ENCODE measurements around the gene UBTD2.
"Not testable (repeated sequence)": the region's sequence is repeated elsewhere in the genome, so short reads cannot be mapped to it uniquely, and the experiment has no call there.

Gene UBTD2

DNA sequence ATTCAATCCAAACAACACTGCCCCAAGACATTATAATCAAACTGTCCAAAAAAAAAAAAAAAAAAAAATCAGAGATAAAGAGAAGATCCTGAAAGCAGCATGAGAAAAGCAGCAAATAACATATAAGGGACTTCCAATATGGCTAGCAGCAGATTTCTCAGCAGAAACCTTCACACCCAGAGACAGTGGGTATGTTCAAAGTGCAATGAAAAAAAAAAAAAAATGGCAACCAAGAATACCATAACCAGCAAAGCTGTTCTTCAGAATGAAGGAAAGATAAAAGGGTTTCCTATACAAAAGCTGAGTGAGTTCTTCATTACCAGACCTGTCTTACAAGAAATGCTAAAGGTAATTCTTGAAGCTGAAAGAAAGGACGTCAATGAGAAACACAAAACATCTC is 32.1 kb downstream of the UBTD2 start:
- no peak for DNase-seq (ENCODE audit: low spot score)
- no peak for FAIRE-seq

GRCh38 chr5:172248637-172249036 is 34.9 kb downstream of the UBTD2 start:
- DNase-seq (ENCODE audit: low spot score) (no peak), FAIRE-seq (no peak)

DNA sequence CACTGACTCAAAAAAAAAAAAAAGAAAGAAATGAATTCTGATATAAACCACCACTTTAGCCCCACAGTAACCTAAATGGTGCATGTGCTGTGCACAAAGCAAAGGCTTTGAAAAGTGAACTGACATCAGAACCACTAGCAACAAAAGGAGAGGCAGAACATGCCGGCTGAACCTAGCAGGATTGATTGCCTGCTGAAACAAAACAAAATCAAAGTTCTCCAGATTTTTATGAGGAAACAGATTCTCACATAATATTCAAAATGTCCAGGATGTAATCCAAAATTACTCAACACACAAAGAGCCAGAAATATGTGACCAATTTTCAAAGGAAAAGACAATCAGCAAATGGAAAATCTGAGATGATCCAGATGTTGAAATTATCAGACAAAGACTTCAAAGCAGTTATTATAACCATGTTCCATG is 37.9 kb downstream of the UBTD2 start:
- no peak for DNase-seq (ENCODE audit: low spot score)
- no peak for FAIRE-seq

- DNase-seq (ENCODE audit: low spot score) (no peak), FAIRE-seq (no peak)
Observed at GRCh38 chr5:172245046-172245445, 38.5 kb downstream of the UBTD2 start.

DNA sequence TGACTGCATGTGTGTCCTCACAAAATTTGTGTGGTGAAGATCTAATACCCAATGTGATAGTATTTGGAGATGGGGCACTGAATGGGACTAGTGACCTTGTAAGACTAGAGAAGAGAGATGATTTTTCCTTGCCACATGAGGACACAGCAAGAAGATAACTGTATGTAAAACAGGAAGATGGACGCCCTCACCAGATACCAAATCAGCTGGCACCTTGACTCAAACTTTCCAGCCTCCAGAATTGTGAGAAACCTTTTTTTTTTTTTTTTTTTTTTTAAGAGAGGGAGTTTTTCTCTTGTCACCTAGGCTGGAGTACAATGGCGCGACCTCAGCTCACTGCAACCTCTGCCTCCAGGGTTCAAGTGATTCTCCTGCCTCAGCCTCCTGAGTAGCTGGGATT is 40.3 kb downstream of the UBTD2 start:
- no peak for FAIRE-seq

DNA sequence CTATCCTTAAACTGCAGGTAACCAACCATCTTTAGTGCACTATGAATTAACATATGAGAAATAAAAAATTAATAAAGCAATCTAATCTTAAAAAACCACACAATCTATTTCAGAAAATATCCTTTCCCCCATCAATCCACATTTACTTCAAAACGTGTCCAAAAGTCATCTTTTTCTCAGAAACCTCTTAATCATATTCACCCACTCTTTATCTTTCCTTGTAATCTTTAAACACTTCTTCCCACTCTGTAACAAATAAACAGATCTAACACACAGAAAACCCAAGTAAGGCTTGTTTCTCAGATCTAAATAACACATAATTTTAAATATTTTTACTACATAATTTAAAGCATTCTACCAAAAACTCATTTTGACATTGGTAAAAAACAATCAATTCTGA is 45.2 kb downstream of the UBTD2 start:
- FAIRE-seq (no peak), DNase-seq (ENCODE audit: low spot score) (no peak)

More for the DNA sequence above, 40.3 kb downstream of the UBTD2 start:
- no peak for DNase-seq (ENCODE audit: low spot score)

GRCh38 chr5:172235827-172236736 is 47.5 kb downstream of the UBTD2 start:
- DNase-seq (ENCODE audit: low spot score): no peak

DNA sequence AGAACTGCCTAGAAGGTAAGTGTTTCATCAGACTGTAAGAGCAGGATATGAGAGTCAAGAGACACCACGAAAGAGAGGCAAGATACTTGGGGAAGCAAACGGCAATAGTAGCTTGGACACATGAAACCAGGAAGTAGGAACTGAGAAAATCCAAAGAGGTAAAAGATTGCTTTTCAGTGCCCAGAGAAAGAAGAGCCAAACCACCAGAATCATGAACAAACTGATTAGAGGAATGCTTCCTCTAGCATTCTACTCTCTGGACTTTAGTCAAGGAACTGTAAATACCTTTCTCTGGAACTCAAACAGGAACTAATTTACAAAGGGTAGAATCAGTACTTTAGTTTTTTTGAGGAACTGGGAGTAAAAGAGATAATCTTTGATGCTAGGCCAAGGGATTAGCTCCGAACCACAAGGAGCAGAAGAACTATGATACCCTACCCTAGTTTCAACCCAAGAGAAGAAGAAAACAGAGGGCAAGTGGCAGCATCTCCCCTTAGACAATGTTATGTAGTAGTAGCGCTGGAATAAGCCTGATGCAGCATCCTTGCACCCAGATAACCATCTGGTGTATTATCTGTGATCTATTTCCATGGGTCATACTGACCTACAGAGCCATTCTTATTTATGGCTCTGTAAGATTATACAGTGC is 48.3 kb downstream of the UBTD2 start:
- FAIRE-seq: no peak
- DNase-seq (ENCODE audit: low spot score): no peak

More at GRCh38 chr5:172235827-172236736, 47.5 kb downstream of the UBTD2 start:
- no peak for FAIRE-seq

DNA sequence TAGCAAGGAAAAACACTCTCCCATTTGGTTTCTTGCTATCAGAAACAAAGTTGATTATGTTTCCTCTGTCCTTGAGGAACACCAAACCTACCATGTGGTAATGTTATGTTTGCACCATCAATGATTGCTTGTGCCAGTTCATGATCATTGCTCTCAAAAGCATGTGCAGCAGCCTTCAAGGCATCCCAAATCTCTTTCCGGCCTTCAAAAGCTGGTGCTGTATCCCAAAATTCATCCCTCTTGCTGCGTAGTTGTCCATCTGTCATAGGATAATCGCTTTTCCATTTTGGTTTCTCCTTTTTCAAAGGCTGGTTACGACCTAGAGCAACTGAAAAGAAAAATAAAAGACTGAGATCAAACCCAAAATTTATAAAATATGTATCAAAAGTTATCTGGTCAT is 49.5 kb downstream of the UBTD2 start:
- FAIRE-seq (no peak), DNase-seq (ENCODE audit: low spot score) (no peak)

GRCh38 chr5:172229904-172230303 is 53.7 kb downstream of the UBTD2 start:
- no peak for FAIRE-seq
- DNase-seq (ENCODE audit: low spot score): no peak

GRCh38 chr5:172224996-172225395 is 58.6 kb downstream of the UBTD2 start:
- FAIRE-seq (no peak), DNase-seq (ENCODE audit: low spot score) (no peak)

DNA sequence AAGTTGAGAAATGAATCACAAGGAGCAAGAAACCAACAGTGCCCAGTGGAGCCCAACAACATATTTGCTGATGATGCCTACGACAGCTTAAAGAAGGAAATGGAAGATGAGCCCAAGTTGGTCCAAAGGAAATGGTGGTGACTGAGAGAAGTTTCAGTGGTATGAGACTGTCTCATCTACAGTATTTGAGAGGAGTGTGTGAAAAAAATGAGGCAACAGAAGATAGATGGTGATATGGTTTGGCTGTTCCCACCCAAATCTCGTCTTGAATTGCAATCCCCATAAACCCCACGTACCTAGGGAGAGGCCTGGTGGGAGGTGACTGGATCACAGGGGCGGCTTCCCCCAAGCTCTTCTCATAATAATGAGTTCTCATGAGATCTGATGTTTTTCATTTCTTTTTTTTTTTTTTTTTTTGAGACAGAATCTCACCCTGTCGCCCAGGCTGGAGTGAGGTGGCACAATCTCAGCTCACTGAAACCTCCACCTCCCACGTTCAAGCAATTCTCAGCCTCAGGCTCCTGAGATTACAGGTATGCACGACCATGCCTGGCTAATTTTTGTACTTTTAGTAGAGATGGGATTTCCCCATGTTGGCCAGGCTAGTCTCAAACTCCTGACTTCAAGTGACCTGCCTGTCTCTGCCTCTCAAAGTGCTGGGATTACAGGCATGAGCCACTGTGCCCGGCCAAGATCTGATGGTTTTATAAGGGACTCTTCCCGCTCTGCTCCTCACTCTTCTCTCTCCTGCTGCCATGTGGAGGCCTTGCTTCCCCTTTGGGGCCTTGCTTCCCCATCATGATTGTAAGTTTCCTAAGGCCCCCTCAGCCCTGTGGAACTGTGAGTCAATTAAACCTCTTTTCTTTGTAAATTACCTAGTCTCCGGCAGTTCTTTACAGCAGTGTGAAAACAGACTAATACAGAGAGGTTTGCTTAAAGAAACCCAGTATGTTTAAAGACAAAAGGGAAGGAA is 59.4 kb downstream of the UBTD2 start:
- FAIRE-seq (no peak), DNase-seq (ENCODE audit: low spot score) (no peak)

GRCh38 chr5:172219296-172219695 is 64.3 kb downstream of the UBTD2 start:
- no peak for FAIRE-seq
- DNase-seq (ENCODE audit: low spot score): no peak

DNA sequence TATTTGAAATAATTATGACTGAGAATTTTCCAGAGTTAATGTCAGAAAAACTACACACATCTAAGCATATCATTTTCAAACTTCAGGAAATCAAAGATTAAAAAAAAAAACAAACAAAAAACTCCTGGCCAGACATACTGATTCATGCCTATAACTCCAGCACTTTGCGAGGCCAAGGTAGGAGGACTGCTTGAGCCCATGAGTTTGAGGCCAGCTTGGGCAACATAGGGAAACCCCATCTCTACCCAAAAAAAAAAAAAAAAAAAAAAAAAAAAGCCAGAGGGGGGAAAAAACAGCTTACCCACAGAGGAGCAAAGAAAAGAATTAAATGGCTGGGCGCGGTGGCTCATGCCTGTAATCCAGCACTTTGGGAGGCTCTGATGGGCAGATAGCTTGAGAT is 67.2 kb downstream of the UBTD2 start:
- FAIRE-seq (no peak), DNase-seq (ENCODE audit: low spot score) (no peak)

GRCh38 chr5:172213126-172213525 is 70.4 kb downstream of the UBTD2 start:
- DNase-seq (ENCODE audit: low spot score): no peak
- no peak for FAIRE-seq

DNA sequence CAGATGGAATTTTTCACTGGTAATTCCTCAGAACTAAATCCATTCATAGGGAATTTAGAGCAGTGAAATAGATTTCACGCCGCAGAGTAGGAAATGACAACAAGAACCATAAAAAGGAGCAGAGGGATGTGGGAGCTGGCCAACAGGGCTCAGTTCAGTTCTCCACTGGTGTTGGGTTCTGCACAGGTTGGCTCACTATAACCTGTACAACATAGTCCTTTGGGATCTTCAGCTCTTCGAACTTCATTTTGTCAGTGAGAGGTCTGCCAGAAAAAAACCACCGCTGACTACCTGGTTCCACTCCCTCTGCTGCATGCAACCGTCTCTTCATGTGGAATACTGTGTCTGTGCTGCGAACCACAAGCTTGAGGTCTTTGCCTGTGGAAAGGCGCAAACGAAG is 71.9 kb downstream of the UBTD2 start:
- FAIRE-seq: no peak
- DNase-seq (ENCODE audit: low spot score): no peak

DNA sequence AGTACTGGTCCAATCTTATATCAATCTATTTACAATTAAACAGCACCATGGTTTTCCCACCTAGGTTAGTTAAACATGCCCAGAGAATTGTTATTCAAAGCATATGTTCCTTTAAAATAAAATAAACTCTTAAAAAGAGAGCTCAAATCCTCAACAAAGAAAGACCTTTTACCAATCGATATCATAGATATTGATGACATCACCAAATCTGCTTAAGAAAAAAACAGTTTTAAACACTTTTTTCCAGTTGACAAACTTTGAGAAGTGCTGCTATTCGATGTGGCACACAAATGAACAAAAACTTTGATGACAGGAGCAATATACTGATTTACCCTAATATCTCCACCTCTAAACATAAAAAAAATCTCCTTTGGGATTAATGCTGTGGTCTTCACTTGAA is 73.8 kb downstream of the UBTD2 start:
- DNase-seq (ENCODE audit: low spot score): no peak
- no peak for FAIRE-seq

GRCh38 chr5:172207511-172207910 is 76.1 kb downstream of the UBTD2 start:
- no peak for DNase-seq (ENCODE audit: low spot score)
- no peak for FAIRE-seq

- FAIRE-seq; DNase-seq (ENCODE audit: low spot score): not testable (repeated sequence)
Observed at GRCh38 chr5:172205984-172206383, 77.6 kb downstream of the UBTD2 start.

DNA sequence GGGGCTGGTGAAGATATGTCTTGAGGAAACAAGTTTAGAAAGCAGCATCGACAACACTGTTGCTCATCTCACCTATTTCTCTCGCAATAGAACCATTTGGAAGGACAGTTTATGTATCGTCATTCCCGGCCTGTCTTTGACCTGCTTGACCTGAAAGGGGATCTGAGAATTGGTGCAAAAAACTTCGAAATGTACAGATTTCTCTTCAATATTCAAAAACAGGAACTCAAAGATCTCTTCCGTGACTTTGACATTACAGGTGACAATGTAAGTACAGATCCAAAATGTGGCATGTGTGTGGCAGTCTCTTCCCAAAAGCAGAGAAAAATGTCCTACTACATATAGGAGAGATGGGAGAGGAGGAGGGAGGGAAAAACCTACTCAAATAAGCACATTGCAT is 83.1 kb downstream of the UBTD2 start:
- no peak for FAIRE-seq
- no peak for DNase-seq (ENCODE audit: low spot score)

DNA sequence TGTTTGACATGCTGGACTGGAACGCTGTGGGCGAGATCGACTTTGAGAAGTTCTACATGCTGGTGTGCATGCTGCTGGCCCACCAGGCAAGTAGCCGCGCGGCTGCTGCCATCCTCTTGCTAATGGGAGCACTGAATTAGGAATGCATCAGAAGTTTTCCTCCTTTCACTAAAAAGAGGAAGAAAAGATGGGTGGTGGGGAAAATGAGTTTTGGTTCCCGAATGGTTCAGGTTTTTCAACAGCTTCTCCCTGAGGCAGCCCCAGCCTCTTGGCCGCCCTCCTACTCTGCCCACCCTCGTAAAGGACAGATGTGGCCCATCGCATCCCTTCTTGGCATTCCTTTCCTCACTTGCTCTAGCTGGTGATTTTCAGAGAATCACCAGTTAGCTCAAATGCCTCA is 84.1 kb downstream of the UBTD2 start:
- DNase-seq (ENCODE audit: low spot score) (no peak), FAIRE-seq (no peak)

GRCh38 chr5:172197775-172198174 is 85.8 kb downstream of the UBTD2 start:
- not testable (repeated sequence) for DNase-seq (ENCODE audit: low spot score); FAIRE-seq
